ENCODE results near the gene SHROOM3. TPM values are rescaled to one million over a fixed set of nuclear protein-coding genes. Genes with fewer than 3 reads are reported as not detected.

Gene SHROOM3
- total and polyA plus RNA-seq, 2 donors from 2014 or later = 5.5 to 67.3 TPM

- H3K36me3 ChIP-seq (ENCODE audit: control insufficient read depth in 2 of 3, insufficient read depth in 3 of 3, low read length in 3 of 3) = no peaks in the 10 kb centered on the region
- H3K4me1 ChIP-seq (ENCODE audit: control insufficient read depth in 2 of 3, insufficient read depth in 2 of 3, low read depth in 1 of 3, low read length in 3 of 3) = no peaks in the 10 kb centered on the region
- H3K9ac ChIP-seq (ENCODE audit: low read length in 3 of 3) = no peak overlapping the region
- intact Hi-C loops (cut with DNase I) = no loop called here
- no peaks in the 10 kb centered on the region for H3K9me3 ChIP-seq (ENCODE audit: control insufficient read depth in 2 of 3, insufficient read depth in 1 of 3, low read length in 3 of 3)
- H3K4me3 ChIP-seq (ENCODE audit: low read length in 3 of 3) = no peak overlapping the region
- no peak overlapping the region for H3K27ac ChIP-seq (ENCODE audit: low read depth in 2 of 2, low read length in 2 of 2)
- no peak for DNase-seq
- FAIRE-seq = no peak
- TF ChIP-seq CTCF (IDR thresholded peaks at IDR 0.05; ENCODE audit: borderline replicate concordance, extremely low read depth, insufficient read depth) = no peak
- no peaks in the 10 kb centered on the region for H3K27me3 ChIP-seq (ENCODE audit: control insufficient read depth, insufficient read depth, low read length)
These were observed 141.8 kb downstream of the SHROOM3 start for GRCh38 chr4:76576824-76577223.

GRCh38 chr4:76578002-76578560 lies 143.1 kb downstream of the SHROOM3 start:
- no peak for FAIRE-seq
- no peak for DNase-seq
- no peaks in the 10 kb centered on the region for H3K36me3 ChIP-seq (ENCODE audit: control insufficient read depth in 2 of 3, insufficient read depth in 3 of 3, low read length in 3 of 3)
- H3K4me1 ChIP-seq (ENCODE audit: control insufficient read depth in 2 of 3, insufficient read depth in 2 of 3, low read depth in 1 of 3, low read length in 3 of 3) = peaks cover 0 to 6% (median 0%) of the 10 kb centered on the region in 3 donors
- H3K4me3 ChIP-seq (ENCODE audit: low read length in 3 of 3) = no peak overlapping the region
- H3K27me3 ChIP-seq (ENCODE audit: control insufficient read depth, insufficient read depth, low read length) = no peaks in the 10 kb centered on the region
- intact Hi-C loops (cut with DNase I) = no loop called here
- H3K9me3 ChIP-seq (ENCODE audit: control insufficient read depth in 2 of 3, insufficient read depth in 1 of 3, low read length in 3 of 3) = no peaks in the 10 kb centered on the region
- no peak overlapping the region for H3K27ac ChIP-seq (ENCODE audit: low read depth in 2 of 2, low read length in 2 of 2)
- H3K9ac ChIP-seq (ENCODE audit: low read length in 3 of 3) = no peak overlapping the region
- TF ChIP-seq CTCF (IDR thresholded peaks at IDR 0.05; ENCODE audit: borderline replicate concordance, extremely low read depth, insufficient read depth) = no peak

- Histone ChIP-seq H3K36me3 (ENCODE audit: control insufficient read depth in 2 of 3, insufficient read depth in 3 of 3, low read length in 3 of 3) (no peaks in the 10 kb centered on the region), H3K27me3 (ENCODE audit: control insufficient read depth, insufficient read depth, low read length) (no peaks in the 10 kb centered on the region), H3K9ac (ENCODE audit: low read length in 3 of 3) (no peak overlapping the region), H3K4me3 (ENCODE audit: low read length in 3 of 3) (peak overlapping the region in 2 of 3 donors; percentile 13 to 37), H3K9me3 (ENCODE audit: control insufficient read depth in 2 of 3, insufficient read depth in 1 of 3, low read length in 3 of 3) (no peaks in the 10 kb centered on the region), H3K27ac (ENCODE audit: low read depth in 2 of 2, low read length in 2 of 2) (peak overlapping the region; percentile 21 to 47), H3K4me1 (ENCODE audit: control insufficient read depth in 2 of 3, insufficient read depth in 2 of 3, low read depth in 1 of 3, low read length in 3 of 3) (peaks cover 0 to 6% (median 0%) of the 10 kb centered on the region in 3 donors)
- no peak for TF ChIP-seq CTCF (IDR thresholded peaks at IDR 0.05; ENCODE audit: borderline replicate concordance, extremely low read depth, insufficient read depth)
- intact Hi-C loops (cut with DNase I) = no loop called here
- DNase-seq (peak in 4 of 5 donors; percentile 53 to 83 (median 78)), FAIRE-seq (no peak)
These were observed 144.8 kb downstream of the SHROOM3 start for GRCh38 chr4:76579596-76580375.

All from kidney (tissue), 14 donors.